Measurements from ENCODE around the gene ZRANB3. TPM values are rescaled to one million over a fixed set of nuclear protein-coding genes. Genes with fewer than 3 reads are reported as not detected.

Gene ZRANB3
- polyA plus RNA-seq, 3 donors, result 8.5 to 9.3 (median 8.9) TPM

- no peak for DNase-seq (ENCODE audit: low read depth in 3 of 3, low spot score in 2 of 3)
Measured at GRCh38 chr2:135257383-135258090, 273.5 kb downstream of the ZRANB3 start.

GRCh38 chr2:135256531-135257260 is 274.3 kb downstream of the ZRANB3 start:
- no peak for DNase-seq (ENCODE audit: low read depth in 3 of 3, low spot score in 2 of 3)

GRCh38 chr2:135255208-135255607 is 275.8 kb downstream of the ZRANB3 start:
- no peak for DNase-seq (ENCODE audit: low read depth in 3 of 3, low spot score in 2 of 3)

DNA sequence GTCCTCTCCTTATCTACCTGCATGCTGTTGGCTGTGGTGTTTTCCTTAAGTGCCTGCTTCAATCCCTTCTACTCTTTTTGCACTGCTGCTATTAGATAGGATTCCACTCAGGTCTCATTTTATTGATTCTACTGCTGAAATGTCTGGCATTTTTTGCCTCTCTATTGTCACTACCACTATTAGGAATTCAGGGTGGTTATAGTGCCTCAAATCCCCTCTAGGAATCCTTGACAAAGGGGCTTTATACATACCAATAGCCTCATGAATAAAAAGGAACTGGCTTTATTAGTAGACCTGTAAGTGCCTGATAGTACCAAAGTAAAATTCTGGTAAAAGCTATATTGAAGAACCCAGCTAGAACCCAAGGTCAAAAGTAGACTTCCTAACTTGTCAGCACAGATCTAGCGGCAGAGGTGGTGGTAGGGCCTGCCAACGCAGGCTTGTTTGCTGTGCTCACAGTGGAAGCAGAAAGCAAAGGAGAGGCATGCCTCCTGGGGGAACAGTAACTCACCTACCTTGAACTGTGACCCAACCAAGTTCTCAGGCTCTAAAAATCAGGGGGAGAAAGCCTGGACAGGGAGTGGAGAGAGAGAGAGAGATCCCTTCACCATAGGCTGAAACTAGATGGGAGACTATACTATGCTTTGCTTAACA is 278.1 kb downstream of the ZRANB3 start:
- no peak for DNase-seq (ENCODE audit: low read depth in 3 of 3, low spot score in 2 of 3)

- DNase-seq (ENCODE audit: low read depth in 3 of 3, low spot score in 2 of 3), result no peak
Measured at GRCh38 chr2:135248611-135249010, 282.4 kb downstream of the ZRANB3 start.

DNA sequence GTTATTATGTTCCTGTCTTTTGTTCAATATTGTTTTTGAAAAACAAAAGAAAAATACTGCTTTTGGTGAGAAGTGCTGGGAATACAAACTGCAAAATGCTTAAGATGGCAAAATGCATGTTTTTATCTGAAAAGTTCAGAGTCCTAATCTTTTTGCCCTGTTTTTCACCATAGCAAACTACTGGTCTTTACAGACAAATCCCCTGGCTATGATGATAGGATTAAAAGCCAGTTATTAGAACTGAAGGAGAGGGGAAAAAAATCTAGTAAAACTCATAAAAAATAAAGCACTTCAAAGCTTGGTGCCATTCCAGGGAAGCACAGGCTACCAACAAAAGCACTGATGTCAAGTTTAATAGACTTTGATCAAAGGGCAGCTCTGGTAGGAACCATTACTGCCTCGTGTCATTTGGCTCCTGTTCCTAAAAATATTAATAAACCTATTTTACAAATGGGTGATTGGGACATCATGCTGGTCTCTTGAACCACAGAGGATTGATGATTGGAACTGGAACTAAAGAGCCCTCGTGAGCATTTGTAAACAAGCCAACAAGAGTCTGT is 284.2 kb downstream of the ZRANB3 start:
- DNase-seq (ENCODE audit: low read depth in 3 of 3, low spot score in 2 of 3), result no peak

GRCh38 chr2:135245071-135245470 is 285.9 kb downstream of the ZRANB3 start:
- peak in 1 of 3 donors; percentile 1 for DNase-seq (ENCODE audit: low read depth in 3 of 3, low spot score in 2 of 3)

DNA sequence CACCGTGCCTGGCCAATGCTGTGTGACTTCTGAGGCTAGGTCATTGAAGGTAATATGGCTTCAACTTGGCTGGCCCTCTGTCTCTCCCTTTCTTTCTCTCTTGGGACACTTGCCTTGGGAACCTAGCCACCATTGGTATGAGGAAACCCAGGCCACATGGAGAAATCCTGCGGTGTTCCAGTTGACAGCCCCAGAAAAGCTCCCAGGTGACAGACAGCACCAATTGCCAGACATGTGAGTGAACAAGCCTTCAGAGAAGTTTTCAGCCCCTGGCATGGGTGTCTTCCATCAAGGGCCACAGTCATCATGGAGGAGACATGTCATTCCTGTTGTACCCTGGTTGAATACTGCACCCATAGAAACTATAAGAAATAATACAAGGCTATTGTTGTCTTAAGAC is 292.4 kb downstream of the ZRANB3 start:
- no peak for DNase-seq (ENCODE audit: low read depth in 3 of 3, low spot score in 2 of 3)

DNA sequence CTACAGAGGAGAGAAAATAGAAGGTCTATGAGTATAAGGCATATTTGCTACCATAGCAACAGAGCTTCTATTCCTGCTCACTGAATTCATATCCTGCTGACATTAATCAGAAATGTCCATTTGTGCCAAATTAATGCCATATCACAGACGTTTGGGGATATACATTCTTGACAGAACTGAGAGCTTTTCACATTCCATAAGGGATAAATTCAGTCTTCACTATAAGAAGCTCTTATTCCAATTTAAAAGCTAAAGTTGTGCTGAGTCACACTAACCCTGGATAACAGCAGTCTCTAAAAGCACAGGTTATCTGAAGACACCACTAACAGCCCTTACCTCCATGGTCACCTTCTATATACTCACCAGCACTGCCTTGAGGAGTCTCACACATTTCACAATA is 300.9 kb downstream of the ZRANB3 start:
- no peak for DNase-seq (ENCODE audit: low read depth in 3 of 3, low spot score in 2 of 3)

GRCh38 chr2:135227386-135227785 is 303.6 kb downstream of the ZRANB3 start:
- DNase-seq (ENCODE audit: low read depth in 3 of 3, low spot score in 2 of 3), result no peak

- DNase-seq (ENCODE audit: low read depth in 3 of 3, low spot score in 2 of 3), result no peak
Measured at GRCh38 chr2:135226961-135227360, 304.1 kb downstream of the ZRANB3 start.

DNA sequence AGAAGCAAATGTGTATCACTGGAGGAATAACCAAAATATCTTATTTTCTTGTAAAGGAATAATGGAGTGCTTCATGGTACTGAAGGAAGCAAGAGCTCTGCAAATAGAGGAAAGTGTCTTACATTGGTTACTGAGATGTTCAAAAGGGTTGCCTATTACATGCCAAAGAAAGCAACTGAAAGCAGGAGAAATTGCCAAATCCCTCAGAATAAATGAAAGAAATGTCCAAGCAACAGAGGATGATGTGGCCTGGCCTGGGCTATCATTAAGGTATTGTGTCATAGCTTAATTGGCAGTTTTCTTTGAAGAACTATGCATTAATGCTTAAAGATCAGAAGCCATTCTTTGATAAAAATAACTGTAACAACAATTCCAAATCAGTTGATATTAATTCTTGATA is 305.2 kb downstream of the ZRANB3 start:
- no peak for DNase-seq (ENCODE audit: low read depth in 3 of 3, low spot score in 2 of 3)

DNA sequence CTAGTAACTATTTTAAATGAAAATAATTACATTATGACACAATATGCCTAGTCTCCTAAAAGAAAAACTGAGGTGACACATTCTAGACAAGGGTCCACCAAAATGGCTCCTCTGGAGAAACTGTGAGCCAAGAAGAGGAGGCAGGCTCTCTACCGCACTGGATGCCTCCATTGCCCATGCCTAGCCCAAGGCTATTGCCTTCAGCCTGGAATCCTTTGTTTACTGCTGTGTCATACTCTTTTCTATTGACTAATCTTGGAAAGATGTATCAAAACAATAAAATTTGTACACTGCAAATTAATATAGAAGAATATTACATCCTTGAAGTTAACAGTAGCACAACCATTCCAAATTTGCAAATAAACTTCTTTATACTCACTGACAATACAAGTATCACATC is 311.8 kb downstream of the ZRANB3 start:
- DNase-seq (ENCODE audit: low read depth in 3 of 3, low spot score in 2 of 3), result no peak

- DNase-seq (ENCODE audit: low read depth in 3 of 3, low spot score in 2 of 3), result no peak
Measured at GRCh38 chr2:135218426-135218825, 312.6 kb downstream of the ZRANB3 start.

DNA sequence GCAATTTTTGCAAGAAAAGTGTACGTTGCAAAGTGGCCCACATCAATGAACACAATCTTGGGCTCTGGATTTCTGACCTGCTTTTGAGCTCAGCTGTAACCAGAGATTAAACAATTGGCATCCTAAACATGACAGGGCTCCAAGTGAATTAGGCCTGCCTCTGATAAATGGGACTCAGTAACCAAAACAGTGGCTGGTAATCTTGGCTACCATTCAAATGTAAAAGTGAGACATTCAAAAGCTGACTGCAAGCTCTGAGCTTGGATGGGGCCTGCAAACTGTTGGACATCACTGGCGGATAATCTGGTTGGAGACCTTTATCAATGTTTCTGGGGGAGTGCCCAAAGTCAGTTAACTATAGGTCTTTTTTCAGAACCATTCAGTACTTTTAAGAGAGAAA is 318.3 kb downstream of the ZRANB3 start:
- no peak for DNase-seq (ENCODE audit: low read depth in 3 of 3, low spot score in 2 of 3)

DNA sequence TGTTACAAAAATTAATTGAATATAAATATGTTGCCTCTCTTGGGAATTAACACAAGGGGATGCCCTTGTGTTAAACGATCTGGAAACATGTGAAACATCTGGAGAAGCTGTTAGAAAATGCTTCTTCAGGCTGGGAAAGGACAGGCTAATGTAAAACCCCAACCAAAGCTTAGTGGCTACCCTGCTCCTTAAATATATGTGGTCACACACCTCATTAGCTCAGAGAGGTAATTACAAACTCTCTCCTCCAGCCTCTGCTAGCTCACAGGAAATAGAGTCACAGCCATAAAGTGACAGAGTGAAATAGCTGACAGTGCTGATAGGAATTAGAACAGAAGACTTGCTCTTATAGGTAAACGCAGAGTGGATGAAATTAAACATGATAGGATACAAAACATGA is 323.0 kb downstream of the ZRANB3 start:
- no peak for DNase-seq (ENCODE audit: low read depth in 3 of 3, low spot score in 2 of 3)

DNA sequence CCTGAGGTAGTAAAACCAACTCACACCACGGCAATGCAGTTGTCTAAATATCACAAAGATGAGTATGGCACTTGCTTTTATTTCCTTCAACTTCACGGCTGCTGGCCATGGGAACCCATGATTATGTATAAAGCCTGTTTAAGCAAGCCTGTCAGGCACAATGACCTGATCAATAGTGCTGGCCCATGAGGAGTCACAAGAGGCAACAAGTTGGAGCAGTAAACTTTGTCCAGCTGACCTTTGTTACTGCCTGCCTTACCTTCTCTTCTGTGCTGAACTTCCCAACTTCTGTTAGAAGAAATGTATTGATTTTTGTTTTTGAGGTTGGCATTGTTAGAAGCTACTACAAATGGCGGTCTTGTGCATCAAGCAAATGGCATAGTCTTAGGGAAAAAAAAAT is 327.1 kb downstream of the ZRANB3 start:
- DNase-seq (ENCODE audit: low read depth in 3 of 3, low spot score in 2 of 3), result no peak

GRCh38 chr2:135202751-135203150 is 328.3 kb downstream of the ZRANB3 start:
- DNase-seq (ENCODE audit: low read depth in 3 of 3, low spot score in 2 of 3), result peak in 2 of 3 donors; percentile 27 to 36

DNA sequence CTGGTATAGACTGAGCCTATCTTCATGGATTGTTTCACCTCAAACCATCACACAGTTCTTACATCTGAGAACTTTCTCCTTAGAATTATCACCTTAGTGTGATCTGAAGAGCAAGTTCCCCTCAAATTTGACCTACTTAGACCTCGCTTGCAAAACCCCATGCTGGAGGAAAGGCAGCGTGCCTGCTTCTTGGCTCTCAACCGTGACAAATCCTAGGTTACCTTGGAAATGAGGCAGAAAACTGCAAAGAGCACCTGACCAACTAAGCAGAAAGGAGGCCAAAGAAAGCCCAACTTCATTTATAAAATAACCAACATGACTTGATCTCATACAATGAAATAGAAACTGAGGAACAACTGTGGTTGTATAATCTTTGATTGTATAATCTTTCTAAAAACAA is 332.5 kb downstream of the ZRANB3 start:
- DNase-seq (ENCODE audit: low read depth in 3 of 3, low spot score in 2 of 3), result peak in 1 of 3 donors; percentile 32

DNA sequence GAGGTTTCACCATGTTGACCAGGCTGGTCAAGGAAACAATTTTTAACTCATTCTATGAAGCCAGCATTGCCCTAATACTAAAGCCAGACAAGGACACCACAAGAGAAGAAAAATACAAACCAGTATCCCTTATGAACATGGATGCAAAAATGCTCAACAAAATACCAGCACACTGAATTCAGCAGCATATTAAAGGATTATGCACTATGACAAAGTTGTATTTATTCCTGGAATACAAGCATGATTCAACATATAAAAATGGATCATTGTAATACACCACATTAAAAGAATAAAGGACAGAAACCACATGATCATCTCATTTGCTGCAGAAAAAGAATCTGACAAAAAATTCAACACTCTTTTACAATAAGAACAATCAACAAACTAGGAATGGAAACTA is 340.2 kb downstream of the ZRANB3 start:
- no peak for DNase-seq (ENCODE audit: low read depth in 3 of 3, low spot score in 2 of 3)

DNA sequence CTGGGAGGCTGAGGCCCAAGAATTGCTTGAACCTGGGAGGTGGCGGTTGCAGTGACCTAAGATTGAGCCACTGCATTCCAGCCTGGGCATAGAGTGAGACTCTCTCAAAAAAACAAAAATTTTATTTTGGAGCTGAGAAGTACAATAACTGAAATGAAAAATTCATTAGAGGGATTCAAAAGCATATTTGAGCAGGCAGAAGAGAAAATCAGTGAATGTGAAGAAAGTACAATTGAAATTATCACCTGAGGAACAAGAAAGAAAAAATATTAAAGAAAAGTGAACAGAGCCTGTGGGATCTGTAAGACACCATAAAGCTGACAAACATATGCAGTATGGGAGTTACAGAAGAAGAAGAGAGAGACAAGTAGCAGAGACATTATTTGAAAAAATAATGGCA is 341.9 kb downstream of the ZRANB3 start:
- no peak for DNase-seq (ENCODE audit: low read depth in 3 of 3, low spot score in 2 of 3)

GRCh38 chr2:135187270-135187669 is 343.7 kb downstream of the ZRANB3 start:
- DNase-seq (ENCODE audit: low read depth in 3 of 3, low spot score in 2 of 3), result no peak

Data from right renal cortex interstitium (tissue), 3 donors.